DMS53 treated with DMSO at 0.1 percent for 48 hours (cell line): ENCODE results near the gene TJAP1.
"Not testable (repeated sequence)": the region's sequence is repeated elsewhere in the genome, so short reads cannot be mapped to it uniquely, and the experiment has no call there.

Experiments
- DNase-seq: peaks from one replicate; lab custom pipeline; 2025; ENCODE audit not compliant: unreplicated experiment; lab: John Stamatoyannopoulos, UW

TJAP1 gene

GRCh38 chr6:43481075-43481474, 3.7 kb downstream of the TJAP1 start:
- DNase-seq = no peak

DNA sequence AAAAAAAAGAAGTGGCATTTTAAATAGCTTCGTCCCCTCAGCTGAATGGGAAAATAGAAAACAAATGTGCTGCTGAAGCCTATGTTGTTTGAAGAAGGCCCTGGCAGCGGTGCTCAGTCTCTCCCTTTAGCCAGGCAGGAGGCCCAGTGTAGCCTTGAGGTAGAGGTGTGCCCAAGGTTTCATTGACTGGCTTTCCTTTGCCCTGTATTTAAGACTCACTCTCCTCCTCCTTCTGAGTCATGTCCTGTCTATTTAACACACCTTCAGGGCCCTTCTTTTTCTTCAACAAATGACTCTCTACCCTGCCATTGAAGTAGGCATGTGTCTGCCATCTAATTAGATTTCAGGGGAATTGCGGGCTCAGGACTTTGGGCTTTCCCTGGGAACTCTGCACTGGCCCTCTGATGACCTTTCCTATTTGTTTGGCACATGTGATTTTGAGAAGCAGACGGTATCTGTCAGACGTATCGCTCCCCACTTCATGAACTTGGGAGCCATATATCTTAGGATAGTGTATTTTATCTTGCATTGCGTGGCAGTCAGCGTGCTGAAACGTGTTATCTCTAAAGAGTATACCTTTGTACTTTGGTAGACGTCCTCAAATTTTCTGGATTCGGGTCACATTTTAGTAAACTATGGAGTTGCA, 4.3 kb downstream of the TJAP1 start:
- no peak for DNase-seq

DNA sequence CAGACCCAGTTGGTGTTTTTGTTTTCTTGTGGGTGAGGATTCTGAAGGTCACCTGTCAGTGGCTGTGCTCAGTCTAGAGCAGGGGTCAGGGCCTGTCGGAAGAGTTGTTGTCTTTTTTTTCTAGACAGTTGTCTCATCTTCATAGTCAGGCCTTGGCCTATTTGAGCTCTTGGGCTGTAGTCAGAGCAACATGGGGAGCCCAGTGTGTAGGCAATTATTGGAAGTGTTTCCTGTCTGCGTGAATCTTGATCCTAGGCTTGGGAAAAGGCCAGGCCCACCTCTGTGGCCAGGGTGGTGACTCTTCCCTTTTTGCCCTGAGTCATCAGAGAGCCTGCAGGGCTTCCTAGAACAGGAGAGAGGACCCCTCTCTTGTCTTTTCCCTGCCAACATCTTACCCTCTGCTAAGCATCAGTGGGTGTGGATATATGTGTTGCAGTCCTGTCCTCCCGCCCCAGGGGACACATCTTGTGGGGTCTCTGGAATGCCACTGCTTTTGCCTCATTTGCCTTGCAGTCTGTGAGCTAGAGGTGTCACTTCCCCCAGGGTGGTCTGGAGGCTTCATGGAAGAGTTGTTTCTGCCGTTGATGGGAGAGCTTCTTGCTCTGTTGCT, 11.4 kb downstream of the TJAP1 start:
- no peak for DNase-seq

GRCh38 chr6:43489277-43490072, 12.1 kb downstream of the TJAP1 start:
- DNase-seq = no peak

GRCh38 chr6:43490523-43490939, 13.2 kb downstream of the TJAP1 start:
- no peak for DNase-seq

- DNase-seq = no peak
Measured at GRCh38 chr6:43491750-43492661, 14.6 kb downstream of the TJAP1 start.

GRCh38 chr6:43492673-43493072, 15.3 kb downstream of the TJAP1 start:
- no peak for DNase-seq

- DNase-seq = no peak
Measured at GRCh38 chr6:43493230-43493629, 15.9 kb downstream of the TJAP1 start.

GRCh38 chr6:43493833-43494232, 16.5 kb downstream of the TJAP1 start:
- no peak for DNase-seq

DNA sequence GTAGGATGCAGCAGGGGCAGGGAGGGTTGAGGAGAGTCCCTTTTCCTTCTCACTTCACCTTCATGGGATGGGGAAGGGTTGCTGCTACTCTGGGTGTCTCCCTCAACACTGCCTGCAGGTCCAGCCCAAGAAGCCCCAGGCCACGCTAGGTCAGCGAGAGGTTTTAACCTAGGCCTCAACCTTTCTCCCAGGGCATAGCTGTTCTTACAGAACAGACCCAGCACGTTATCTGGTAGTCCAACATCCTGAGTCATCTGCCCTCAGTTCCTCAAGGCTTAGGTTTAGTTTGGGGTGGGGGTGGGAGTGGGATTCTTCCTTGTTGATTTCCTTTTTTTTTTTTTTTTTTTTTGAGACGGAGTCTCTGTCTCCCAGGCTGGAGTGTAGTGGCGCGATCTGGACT, 17.0 kb downstream of the TJAP1 start:
- no peak for DNase-seq

- no peak for DNase-seq
Measured at GRCh38 chr6:43494766-43495165, 17.4 kb downstream of the TJAP1 start.

DNA sequence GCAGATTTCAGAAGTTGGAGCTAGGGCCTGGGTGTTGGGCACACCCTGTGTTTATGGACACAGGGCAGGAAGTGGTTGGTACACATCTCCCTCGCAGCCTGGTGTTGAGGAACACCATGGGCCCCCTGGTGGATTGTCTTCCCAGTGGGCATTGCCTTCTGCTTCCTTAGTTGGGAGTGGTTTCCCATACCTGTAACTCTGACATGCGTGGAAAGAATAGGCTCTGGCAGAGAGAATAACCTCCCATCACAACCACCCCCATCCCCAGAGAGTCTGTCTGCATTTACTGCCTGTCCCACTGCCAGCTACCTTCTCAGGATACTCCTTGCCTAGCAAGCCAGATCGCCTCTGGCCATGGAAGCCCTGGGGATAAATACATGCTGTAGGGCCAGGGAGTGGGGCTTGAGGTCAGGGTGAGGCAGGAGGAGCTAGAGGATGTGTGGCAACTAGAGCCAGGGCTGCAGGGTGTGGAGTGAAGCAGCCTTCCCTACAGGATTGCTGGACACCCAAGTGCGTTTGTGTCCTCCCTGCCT, 18.1 kb downstream of the TJAP1 start:
- no peak for DNase-seq

- no peak for DNase-seq
Measured at GRCh38 chr6:43496370-43497128, 19.2 kb downstream of the TJAP1 start.

DNA sequence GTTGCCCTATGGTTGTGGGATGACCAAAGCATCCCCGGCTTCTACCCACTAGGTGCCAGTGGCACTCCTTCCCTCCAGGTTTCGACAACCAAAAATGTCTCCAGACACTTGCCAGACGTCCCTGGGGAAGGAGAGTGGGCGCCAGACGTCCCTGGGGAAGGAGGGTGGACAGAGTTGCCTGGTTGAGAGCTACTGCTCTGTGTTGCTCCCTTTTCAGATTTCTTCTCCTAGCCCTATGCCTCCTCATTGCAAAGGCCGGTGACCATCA, 19.7 kb downstream of the TJAP1 start:
- no peak for DNase-seq

GRCh38 chr6:43497689-43498088, 20.3 kb downstream of the TJAP1 start:
- no peak for DNase-seq

- DNase-seq = not testable (repeated sequence)
Measured at GRCh38 chr6:43498291-43498690, 20.9 kb downstream of the TJAP1 start.

- DNase-seq = no peak
Measured at GRCh38 chr6:43499028-43499815, 21.9 kb downstream of the TJAP1 start.

DNA sequence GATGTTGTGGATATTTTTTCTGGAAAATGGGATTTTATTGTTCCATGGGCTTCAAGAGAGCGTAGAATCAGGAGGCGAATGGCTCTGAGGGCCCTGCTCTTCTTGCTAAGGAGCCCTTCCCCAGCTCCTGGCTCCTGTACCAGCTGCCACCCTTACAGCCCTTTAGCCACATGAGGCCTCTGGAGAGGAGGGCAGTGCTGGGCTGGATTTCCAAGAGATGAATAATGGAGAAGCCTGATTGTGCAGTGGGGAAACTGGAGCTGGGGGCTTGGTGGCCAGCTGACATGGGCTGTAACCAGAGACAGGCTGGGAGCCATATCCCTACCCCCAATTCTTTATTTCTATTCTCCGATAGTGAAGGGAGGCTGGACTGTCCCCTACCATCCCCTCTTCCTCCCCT, 23.6 kb downstream of the TJAP1 start:
- no peak for DNase-seq

DNA sequence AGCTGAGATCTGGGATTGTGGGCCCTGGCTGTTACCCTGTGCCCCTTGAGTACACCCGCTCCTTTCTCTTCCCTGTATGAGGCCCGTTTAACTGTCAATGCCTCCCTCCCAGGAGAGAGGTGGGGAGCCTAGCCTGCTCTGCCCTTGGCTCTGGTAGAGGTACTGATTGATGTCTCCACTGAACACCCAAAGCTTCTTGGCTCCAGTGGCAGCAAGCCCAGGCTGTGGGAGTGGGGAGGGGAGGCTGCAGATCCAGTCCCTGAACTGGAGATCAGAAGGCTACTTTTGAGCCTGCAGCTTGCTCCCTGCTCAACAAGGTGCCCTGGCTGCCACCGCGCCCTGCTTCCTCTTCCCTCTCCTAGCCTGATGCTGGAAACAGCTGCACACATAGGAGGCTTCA, 25.3 kb downstream of the TJAP1 start:
- DNase-seq = no peak

DNA sequence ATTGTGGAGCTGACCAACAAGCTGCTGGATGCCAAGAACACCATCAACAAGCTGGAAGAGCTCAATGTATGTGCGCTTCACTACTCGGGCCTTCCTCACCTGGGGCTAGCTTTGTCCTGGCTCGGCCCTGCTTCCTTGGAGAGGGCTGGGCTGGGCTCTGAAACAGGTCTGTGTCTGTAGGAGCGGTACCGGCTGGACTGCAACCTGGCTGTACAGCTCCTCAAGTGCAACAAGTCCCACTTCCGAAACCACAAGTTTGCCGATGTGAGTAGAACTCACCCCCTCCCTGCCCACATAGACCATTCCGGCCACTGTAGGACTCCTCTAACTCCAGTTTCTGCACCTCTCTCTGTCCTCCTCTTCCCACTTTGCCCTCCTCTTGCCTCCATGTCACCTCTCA, 26.1 kb downstream of the TJAP1 start:
- no peak for DNase-seq
